SIG-M5 treated with dmso at 0.1 percent for 504 hours (cell line): ENCODE data around the gene TRIM7.
"Not testable (repeated sequence)": the region's sequence is repeated elsewhere in the genome, so short reads cannot be mapped to it uniquely, and the experiment has no call there.

ENCODE experiments used
- DNase-seq: peaks from one replicate; lab custom pipeline; 2025; ENCODE audit not compliant: unreplicated experiment; lab: John Stamatoyannopoulos, UW

TRIM7 gene

DNA sequence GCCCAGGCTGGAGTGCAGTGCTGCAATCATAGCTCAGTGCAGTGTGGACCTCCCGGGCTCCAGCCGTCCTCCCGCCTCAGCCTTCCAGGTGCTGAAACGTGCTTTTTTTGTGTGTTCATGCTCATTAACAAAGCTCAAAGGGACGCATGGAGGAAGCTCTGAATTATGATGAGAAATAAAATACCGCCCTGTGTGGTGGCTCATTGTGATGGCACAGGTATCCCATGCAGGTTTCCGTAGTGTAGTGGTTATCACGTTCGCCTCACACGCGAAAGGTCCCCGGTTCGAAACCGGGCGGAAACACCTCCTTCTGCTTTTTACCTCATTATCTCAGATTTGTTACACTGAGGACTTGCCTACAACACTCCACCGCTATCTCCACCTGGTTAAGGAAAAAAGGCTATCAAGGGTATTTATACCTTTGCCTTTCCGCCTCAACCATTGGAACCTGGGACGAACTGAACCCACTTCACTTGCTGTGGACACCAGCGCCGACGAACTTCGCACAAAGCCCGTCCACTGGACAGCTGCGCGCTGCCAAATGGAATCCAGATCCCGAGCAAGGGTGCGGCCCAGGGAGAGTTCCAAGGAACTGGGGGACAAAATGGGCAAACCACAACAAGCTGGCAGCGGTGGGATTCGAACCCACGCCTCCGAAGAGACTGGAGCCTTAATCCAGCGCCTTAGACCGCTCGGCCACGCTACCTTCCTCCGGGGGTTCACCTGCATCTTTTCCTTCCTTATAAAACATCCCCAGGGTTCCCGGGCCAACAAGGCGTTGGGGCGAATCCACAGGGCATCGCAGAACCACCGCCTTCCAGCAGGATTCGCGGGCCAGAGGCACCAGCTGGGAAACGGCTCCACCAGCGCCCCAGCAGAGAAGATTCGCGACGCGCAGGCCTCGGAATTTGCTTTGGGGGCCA lies 31.3 kb downstream of the TRIM7 start:
- no peak for DNase-seq

DNA sequence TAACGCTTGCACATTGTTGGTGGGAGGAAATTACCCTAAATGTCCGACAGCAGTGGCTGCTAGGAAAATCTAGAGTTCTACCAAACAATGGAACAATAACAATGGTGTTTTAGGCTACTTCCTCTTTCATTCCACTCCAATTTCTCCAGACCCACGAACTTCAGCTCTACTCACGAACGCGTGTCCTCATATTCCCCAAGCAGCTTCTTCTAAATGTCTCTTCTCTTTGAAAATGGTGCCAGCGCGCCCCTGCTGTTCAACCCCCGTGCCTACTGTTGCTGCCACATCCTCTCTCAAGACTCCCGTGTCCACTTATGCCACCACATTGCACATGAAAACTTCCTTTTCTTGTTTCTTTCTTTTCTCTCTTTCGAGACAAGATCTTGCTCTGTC lies 32.0 kb downstream of the TRIM7 start:
- DNase-seq = no peak

DNA sequence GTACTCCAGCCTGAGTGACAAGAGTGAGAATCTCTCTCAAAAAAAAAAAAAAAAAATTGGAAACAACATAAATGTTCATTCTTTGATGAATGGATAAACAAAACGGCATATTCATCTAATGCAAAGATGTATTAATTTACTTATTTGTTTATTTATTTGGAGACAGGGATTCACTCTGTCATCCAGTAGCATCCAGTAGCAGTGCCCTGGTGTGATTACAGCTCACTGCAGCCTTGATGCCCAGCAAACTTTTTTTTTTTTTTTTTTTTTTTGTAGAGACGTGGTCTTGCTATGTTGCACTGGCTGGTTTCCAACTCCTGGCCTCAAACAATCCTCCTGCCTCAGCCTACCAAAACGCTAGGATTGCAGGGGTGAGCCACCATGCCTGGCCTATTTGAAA lies 33.2 kb downstream of the TRIM7 start:
- DNase-seq = no peak

DNA sequence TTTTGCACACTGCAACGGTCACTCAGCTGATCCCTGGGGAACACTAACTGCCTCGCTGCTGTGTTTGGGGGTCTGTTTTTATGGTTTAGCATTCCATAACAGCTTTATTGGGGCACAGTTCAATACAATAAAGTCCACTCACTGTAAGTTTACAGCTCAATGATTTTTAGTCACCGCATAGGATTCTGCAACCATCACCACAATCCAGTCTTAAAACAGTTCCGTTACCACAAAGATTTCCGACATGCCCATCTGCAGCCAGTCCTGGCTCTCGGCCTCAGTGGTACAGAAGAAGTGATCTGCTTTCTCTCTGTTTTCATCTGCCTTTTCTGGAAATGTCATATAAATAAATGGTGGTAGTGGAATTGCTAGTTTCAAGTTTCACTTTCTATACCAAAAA lies 34.0 kb downstream of the TRIM7 start:
- no peak for DNase-seq

DNA sequence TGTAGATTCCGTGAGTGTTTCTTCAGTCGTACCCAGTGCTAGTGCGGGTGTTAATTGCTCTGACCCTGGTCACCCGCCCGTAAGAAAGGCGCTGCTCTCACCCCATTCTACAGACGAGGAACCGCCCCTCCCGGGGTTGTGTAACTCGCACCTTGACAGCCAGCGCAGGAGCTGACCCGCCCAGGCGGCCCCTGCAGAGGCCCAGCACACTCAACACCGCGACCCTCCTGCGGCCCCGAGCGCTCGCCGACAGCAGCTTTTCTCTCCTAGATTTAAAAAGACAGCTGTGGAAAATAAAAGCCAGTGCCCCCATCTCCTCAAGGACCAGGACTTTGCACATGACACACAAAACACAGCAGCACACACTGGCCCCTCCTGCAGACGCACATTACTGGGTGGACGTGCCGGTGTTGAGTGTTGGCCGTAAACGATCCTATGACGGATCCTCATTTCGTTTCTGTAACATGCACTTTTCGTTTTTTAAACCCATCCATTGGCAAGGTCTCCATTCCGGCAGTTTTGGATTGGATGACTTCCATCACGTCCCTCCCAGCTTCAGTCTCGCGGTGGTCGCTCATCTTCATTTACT lies 34.7 kb downstream of the TRIM7 start:
- no peak for DNase-seq

DNA sequence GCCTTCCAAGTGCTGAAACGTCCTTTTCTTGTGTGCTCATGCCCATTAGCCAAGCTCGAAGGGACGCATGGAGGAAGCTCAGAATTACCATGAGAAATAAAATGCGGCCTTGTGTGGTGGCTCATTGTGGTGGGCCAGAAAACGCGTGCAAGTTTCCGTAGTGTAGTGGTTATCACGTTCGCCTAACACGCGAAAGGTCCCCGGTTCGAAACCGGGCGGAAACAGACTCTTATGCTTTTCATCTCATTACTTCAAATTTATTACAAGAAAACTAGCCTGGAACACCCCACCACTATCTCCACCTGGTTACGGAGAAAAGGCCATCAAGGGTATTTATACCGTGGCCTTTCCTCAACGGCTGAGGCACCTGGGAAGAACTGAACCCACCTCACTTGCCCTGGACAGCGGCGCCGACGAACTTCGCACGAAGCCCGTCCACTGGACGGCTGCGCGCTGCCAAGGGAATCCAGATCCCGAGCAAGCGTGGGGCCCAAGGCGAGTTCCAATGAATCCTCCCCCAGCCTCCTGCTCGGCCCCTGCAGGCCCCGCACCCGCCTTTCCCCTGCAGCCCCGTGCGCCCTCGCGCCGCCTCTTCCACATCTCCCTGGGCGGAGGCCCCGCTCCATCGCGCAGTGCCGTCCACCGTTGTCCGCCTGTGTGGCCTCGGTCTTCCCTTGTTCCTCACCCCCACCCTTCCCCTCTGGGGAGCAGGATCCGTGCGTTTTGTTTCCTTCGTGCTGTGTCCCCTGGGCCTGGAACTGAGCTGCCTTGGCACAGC lies 35.3 kb downstream of the TRIM7 start:
- DNase-seq = peak; percentile 32

DNA sequence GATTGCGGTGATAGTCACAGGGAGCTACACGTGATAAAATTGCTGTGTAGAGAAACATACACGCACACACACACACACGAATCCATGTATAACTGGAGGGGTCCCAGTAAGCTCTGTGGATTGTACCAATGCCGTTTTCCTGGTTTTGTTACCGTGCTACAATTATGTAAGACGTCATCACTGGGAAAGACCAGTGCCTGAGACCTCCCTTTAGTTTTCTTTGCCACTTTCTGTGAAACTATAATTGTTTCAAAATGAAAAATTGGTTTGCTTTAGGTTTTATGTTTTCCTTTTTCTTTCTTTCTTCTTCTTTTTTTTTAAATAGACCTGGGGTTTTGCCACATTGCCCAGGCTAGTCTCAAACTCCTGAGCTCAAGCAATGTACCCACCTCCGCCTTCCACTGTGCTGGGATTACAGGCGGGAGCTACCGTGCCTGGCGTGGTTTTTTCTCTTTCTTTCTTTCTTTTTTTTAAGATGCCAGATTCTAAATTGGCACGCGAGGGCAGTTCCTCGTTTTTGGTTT lies 36.3 kb downstream of the TRIM7 start:
- no peak for DNase-seq

DNA sequence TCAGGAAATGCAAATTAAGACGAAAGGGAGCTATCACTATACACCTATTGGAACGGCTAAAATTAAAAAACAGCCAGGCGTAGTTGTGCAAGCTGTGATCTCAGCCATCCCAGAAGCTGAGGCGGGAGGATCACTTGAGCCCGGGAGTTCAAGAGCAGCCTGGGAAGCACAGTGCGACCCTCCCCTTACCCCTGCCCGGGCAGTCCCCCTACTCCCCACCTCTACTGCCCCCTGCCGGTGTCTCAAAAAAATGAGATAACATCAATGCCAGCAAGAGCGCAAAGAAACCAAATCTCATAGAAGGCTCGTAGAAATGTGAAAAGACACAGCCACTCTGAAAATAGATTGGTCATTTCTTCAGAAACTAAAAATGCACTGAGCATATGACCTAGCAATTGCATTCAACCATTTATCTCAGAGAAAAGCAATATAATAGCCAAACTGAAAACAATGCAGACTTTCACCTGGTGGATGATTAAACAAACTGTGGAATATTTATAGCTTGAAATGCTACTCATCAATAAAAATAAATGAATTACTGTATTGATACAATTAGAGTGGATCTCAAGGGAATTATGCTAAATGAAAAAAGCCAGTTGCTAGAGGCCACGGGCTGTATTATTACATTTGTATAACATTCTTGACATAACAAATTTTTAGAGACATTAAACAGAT lies 37.0 kb downstream of the TRIM7 start:
- peak; percentile 40 for DNase-seq

DNA sequence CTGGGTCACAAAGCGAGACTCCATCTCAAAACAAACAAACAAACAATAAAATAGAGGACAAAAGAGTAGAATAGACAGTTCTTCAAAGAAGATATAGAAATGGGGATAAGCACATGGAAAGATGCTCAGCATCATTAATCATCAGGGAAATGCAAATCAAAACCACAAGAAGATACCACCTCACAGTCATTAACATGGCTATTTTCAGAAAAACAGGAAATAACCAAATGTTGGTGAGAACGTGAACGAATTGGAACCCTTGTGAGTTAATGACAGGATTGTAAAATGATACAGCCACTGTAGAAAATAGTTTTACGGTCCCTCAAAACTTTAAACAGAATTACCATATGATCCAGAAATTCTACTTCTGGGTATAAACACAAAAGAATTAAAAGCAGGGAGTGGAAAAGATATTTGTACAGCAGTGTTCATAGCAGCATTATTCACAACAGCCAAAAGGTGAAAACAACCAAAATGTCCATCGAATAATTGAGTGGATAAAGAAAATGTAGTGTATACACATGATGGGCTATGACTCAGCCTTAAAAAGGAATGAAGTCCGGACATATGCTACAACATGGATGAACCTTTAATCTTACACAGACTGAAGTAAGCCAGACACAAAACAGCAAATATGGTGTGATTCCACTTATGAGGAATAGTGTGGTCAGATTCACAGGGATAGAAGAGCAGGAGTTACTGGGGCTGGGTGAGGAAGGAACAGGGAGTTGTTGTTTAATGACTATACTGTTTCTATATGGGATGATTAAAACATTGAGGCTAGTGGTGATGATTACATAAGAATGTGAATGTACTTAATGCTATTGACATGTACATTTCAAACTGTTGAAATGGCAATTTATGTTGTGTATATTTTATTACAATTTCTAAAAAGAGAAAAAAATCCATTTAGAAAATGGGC lies 37.9 kb downstream of the TRIM7 start:
- peak; percentile 19 for DNase-seq

DNA sequence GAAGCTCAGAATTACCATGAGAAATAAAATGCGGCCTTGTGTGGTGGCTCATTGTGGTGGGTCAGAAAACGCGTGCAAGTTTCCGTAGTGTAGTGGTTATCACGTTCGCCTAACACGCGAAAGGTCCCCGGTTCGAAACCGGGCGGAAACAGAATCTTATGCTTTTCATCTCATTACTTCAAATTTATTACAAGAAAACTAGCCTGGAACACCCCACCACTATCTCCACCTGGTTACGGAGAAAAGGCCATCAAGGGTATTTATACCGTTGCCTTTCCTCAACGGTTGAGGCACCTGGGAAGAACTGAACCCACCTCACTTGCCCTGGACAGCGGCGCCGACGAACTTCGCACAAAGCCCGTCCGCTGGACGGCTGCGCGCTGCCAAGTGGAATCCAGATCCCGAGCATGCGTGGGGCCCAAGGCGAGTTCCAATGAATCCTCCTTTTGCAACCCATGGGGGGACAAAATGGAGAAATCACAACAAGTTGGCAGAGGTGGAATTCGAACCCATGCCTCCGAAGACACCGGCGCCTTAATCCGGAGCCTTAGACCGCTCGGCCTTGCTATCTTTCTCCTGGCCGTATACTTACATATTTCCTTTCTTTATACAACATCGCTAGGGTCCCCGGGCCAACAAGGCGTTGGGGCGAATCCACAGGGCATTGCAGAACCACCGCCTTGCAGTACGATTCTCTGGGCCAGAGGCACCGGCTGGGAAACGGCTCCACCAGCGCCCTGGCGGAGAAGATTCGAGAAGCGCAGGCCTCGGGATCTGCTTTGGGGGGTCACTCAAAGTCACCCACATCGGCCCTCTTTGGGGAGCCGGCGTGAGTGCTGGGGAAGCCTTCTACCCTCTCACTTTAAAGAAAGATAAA lies 40.7 kb downstream of the TRIM7 start:
- DNase-seq = no peak

DNA sequence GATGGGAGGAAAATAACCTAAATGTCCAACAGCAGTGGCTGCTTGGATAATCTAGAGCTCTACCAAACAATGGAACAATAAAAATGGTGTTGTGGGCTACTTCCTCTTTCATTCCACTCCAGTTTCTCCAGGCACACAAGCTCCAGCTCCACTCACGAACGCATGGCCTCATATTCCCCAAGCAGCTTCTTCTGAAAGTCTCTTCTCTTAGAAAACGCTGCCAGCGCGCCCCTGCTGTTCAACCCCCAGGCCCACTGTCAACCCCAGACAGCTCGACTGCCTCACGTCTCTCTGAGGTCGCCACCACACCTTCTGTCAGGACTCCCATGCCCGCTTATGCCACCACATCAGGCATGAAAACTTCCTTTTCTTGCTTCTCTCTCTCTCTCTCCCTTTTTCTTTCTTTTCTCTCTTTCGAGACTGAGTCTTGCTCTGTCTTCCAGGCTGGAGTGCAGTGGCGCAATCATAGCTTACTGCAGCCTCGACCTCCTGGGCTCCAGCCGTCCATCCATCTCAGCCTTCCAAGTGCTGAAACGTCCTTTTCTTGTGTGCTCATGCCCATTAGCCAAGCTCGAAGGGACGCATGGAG lies 41.4 kb downstream of the TRIM7 start:
- peak; percentile 86 for DNase-seq

DNA sequence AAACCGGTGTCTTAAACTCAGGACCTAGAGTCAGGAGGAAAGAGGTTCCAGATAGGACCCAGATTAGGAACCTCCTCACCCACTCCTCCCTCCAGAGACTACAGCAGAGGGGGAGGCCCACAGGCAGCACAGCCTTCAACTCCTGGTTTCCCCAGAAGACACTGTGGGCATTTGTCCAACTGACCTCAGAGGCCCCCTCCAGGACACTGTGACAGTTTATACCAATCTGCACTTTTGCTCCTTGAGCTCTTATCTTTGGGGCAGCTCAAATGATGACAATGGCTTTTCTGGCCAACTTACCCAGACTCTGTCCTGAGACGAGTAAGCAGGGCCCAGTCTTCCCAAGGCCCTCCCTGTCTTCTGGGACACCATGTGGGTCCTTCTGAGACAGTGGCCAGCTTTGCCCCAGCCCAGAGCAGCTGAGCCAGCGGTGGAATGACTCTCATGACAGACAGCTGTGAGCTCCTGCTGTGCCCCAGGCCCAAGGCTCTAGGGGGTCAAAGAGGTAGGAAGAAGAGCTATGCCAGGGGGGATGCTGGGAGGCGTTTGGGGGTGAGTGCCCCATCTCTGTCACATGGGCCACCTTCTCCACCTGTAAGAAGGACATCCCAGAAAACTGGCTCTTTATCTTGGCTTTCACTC lies 43.3 kb downstream of the TRIM7 start:
- DNase-seq = no peak

DNA sequence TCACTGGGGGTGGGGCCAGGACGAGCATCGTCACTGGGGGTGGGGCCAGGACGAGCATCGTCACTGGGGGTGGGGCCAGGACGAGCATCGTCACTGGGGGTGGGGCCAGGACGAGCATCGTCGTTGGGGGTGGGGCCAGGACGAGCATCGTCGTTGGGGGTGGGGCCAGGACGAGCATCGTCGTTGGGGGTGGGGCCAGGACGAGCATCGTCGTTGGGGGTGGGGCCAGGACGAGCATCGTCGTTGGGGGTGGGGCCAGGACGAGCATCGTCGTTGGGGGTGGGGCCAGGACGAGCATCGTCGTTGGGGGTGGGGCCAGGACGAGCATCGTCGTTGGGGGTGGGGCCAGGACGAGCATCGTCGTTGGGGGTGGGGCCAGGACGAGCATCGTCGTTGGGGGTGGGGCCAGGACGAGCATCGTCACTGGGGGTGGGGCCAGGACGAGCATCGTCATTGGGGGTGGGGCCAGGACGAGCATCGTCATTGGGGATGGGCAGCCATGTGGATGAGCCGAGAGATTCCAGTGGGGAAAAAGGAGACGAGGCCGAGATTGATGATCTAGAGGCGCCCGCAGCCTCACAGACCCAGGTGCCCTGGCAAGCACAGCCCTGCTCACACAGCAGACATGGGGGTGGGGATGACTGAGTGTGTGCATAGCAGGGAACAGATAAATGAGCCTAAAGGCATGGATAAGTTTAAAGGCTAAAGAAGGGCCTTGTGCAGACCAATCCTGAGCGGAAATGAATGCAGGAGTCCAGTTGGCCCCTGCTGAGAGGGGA lies 44.1 kb downstream of the TRIM7 start:
- not testable (repeated sequence) for DNase-seq

DNA sequence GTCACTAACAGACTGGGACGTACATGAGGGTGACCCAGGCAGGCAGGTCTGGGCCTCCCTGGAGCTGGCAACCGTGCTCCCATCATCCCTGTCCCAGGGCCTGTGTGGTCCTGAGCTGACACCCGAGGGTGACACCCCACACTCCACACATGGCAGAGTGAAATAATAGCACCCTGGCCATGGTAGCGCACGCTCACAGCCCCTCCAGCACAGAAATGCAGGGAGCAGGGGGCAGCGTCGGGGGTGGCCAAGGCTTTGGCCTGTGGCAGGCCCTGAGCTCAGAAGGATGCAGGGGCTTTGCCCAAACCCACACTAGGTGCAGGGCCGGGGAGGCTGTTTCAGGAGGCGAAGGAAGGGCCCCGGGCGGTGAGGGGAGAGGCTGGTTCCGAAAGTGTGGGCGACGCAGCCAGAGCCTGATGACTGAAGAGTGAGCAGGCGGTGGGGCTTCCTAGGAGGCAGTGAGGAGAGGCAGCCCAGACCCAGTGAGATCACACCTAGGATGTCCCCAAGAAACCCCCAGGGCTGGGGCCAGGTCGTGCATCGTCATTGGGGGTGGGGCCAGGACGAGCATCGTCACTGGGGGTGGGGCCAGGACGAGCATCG lies 44.7 kb downstream of the TRIM7 start:
- peak; percentile 30 for DNase-seq

DNA sequence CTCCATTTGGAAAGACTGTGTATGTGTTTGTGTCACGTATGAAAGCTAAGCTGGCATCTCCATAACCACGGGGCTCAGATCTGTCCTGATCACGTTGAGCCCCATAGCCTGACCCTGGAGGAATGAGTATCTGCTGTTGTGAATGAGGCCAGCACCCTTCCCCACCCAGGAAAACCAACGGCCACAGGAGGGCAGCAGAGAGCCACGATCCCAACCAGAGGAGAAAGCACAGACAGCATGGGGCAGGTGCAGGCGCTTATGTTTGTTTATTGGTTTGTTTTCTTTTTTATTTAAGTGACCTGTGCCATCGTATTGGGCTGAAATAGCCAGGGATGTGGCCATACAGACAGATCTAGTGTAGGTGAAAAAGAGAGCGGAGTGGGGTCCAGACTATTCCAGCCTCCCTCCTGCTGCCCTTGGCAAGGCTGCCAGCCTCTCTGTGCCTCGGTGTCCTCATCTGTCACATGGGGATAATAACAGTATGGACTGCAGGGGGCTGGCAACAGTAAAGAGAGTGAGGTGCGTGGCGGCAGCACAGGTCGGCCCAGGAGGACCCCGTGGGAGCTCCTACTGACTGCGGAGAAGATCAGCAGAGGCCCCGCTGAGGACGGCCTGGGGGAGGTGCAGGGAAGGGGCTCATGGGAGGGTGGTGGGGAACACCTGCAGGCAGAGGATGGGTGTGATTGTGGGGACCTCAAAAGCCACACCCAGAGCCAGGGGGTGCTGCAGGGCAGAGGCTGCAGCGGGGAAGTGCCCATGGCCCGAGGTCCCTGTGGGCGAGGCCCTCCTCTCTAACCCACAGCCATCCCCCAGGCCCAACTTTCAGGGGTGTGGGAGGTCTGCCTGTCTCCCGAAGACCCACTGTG lies 45.5 kb downstream of the TRIM7 start:
- peak; percentile 81 for DNase-seq

DNA sequence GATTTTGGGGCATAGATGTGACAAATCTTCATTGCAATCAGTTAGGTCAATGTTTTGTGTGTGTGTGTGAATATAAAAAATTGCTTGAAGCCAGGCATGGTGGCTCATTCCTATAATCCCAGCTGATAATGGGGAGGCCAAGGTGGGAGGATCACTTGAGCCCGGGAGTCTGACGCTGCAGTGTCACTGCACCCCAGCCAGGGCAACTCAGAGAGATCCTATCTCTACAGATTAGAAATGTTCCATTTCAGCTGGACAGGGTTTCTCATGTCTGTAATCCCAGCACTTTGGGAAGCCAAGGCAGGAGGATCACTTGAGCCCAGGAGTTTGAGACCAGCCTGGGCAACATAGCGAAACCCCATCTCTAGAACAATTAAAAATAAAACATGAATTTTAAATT lies 46.1 kb downstream of the TRIM7 start:
- no peak for DNase-seq
